ENCODE data around the gene PDE3B.

GRCh38 chr11:14614091-14614622 lies 29.4 kb upstream of the PDE3B start:
- TF ChIP-seq, protein P1, sequence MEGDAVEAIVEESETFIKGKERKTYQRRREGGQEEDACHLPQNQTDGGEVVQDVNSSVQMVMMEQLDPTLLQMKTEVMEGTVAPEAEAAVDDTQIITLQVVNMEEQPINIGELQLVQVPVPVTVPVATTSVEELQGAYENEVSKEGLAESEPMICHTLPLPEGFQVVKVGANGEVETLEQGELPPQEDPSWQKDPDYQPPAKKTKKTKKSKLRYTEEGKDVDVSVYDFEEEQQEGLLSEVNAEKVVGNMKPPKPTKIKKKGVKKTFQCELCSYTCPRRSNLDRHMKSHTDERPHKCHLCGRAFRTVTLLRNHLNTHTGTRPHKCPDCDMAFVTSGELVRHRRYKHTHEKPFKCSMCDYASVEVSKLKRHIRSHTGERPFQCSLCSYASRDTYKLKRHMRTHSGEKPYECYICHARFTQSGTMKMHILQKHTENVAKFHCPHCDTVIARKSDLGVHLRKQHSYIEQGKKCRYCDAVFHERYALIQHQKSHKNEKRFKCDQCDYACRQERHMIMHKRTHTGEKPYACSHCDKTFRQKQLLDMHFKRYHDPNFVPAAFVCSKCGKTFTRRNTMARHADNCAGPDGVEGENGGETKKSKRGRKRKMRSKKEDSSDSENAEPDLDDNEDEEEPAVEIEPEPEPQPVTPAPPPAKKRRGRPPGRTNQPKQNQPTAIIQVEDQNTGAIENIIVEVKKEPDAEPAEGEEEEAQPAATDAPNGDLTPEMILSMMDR (conservative IDR thresholded peaks at IDR 0.05; ENCODE audit: low read depth, low read length) = no peak
- TF ChIP-seq EZH2 (IDR thresholded peaks at IDR 0.05; ENCODE audit: borderline replicate concordance, low read depth, low read length, poor library complexity, severe bottlenecking) = no peak
